NCI-H1436 (cell line): ENCODE measurements around the gene GDF11.

Experiments
- DNase-seq: peaks from one replicate; lab custom pipeline; 2025; lab: John Stamatoyannopoulos, UW

The GDF11 gene

DNA sequence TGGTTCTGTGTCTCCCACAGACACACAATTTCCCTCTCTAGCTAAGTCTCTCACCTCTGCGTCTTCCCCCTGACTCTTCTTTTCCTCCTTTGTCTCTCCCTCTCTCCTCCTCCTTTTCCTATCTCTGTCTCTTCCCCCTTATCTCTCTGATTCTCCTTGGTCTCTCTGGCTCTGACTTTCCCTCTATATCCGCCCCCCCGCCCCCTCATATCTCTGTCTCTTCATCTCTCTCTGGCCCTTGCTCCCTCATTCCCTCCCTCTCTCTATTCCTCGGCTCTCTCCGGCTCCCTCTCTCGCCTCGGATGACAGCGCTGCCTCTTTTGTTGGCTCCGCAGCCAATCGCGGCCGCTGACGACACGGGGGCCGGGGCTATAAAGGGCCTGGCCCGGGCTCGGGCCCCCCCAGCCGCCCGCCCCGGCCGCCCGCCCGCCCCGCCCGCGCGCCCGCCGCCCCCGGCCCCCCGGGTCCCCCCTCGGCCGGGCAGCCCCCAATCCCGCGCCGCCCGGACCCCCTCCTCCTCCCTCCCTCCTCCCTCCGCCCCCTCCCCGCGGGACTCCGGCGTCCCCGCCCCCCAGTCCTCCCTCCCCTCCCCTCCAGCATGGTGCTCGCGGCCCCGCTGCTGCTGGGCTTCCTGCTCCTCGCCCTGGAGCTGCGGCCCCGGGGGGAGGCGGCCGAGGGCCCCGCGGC, at the start of gene GDF11:
GDF11 (plus strand) TSS at position 404 of the 687 bp plus-strand sequence; CDS start at position 599, 195 bp downstream.
- DNase-seq: peak; percentile 83

GRCh38 chr12:55693323-55694187, 49.4 kb upstream of the GDF11 start:
- no peak for DNase-seq

GRCh38 chr12:55694188-55694515, 48.8 kb upstream of the GDF11 start:
- DNase-seq: no peak

GRCh38 chr12:55694651-55695050, 48.3 kb upstream of the GDF11 start:
- no peak for DNase-seq

DNA sequence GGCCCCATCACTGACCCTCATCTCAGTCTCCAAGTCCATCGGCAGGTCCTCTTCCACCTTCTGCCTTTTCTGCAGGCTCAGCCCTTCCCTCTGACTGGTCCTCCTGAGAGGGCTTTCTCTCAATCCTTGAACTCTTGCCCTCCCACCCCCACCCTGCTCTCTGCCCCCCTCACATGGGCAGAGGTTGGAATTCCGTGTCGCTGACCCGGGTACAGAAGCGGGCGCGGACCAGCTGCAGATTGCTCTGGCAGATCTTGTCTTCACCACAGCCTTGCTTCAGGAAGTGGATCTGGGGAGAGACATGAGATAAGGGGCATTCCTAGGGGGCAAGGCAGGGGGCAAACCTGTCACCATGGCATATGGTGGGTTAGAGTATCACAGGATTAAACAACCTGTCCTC, 47.6 kb upstream of the GDF11 start:
- DNase-seq: no peak

GRCh38 chr12:55696141-55696540, 46.8 kb upstream of the GDF11 start:
- no peak for DNase-seq

DNA sequence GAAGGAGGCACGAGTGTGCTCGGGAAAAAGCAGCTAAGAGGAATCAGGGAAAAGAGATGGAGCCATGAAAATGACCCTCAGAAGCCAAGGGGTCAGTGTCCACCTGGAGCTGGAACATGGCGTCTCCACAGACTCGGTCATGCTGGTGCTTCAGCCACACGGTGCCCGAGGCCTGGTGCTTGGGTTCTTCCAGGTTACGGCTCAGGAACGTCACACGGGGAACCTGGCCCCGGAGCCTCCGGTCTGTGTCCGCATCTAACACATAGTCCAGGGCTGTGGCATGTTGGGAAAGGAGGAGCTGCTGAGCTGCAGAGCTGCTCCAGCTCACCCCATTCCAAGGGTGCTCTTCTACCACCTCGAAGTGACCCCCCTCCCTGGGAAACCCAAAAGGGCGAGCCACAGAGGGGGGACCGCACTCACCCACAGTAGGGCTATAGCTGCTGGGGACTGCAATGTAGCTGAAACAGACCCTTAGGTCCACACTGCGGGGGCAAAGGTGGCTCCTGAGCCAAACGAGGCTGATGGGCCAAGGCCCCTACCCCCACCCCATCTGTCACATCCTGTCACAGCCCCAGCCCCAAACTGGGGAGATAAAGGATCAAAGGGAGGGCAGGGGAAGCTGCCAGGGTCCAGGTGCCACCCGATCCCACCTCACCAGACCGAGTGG, 46.0 kb upstream of the GDF11 start:
- DNase-seq: no peak

- DNase-seq: no peak
These were observed 45.2 kb upstream of the GDF11 start for GRCh38 chr12:55697686-55698085.

GRCh38 chr12:55698241-55698955, 44.5 kb upstream of the GDF11 start:
- DNase-seq: no peak

GRCh38 chr12:55698965-55699364, 44.0 kb upstream of the GDF11 start:
- DNase-seq: no peak

- DNase-seq: no peak
These were observed 43.4 kb upstream of the GDF11 start for GRCh38 chr12:55699471-55700055.

DNA sequence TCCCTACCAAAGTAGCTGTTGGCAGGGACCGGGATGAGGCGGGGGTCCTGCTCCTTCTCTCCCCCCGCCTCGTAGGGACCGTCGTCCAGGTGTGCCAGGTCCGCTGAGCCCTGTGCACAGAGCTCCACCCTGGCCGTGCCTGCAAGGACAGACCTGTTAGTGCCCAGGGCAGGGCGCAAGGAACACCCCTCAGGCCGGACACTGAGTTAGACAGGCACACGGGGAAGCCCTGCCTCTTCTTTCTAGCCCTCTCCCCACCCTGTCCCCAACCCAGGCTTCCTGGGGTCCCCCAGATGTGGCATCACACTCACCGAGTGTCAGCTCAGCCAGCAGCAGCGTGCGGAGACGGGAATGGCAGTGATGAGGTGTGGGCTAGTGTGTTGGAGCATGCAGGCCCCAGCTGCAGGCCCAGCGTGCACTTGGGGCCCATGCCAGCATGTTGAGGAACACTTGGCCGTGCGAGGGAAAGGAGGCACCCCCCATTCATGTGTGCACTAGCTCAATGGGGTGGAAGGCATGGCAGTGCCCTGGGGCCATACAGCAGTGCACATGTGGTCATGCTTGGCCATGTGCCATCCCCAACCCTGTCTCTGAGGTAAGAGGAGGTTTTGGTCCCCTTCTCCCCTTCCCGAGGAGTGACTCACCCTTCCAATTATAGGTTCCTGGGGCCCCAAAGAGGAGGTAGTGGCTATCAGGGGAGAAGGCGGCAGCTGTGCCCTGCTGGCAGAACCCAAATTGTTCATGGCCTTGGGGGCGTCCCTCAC, 42.5 kb upstream of the GDF11 start:
- DNase-seq: no peak

DNA sequence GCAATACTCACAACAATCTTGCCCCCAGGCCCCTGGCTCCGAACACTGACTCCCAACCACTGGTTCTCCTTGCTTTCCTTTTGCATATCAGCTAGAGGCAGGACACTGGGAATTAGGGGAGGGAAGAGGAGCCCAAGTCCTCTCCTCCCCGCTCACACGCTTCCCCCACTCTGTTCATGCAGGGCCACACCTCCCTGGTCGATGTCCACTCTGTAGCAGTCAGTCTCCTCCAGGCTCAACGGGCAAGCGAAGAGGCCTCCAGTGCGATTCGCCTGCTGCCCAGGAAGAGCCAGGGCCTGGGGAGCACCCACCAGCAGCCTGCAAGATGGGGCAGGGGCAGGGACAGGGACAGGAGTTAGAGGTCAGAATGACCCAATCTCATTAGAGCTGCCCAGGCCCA, 40.1 kb upstream of the GDF11 start:
- no peak for DNase-seq

DNA sequence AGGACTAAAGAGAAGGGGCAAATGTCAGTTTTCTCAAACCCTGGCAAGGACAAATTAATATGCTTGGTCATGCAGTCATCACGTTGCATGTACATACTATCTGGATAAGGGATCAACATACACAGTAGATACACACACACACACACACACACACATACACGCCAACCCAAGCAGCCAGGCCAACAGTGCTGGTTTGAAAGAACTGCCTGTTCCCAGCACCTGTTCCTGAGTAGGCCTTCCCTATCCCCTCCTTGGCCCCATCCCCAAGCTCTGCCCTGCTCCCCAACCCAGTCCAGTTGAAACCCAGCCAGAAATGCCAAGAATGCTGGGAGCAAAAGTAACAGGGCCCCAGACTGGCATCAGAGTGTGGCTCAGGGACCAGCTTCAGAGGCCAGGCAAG, 39.6 kb upstream of the GDF11 start:
- DNase-seq: no peak

DNA sequence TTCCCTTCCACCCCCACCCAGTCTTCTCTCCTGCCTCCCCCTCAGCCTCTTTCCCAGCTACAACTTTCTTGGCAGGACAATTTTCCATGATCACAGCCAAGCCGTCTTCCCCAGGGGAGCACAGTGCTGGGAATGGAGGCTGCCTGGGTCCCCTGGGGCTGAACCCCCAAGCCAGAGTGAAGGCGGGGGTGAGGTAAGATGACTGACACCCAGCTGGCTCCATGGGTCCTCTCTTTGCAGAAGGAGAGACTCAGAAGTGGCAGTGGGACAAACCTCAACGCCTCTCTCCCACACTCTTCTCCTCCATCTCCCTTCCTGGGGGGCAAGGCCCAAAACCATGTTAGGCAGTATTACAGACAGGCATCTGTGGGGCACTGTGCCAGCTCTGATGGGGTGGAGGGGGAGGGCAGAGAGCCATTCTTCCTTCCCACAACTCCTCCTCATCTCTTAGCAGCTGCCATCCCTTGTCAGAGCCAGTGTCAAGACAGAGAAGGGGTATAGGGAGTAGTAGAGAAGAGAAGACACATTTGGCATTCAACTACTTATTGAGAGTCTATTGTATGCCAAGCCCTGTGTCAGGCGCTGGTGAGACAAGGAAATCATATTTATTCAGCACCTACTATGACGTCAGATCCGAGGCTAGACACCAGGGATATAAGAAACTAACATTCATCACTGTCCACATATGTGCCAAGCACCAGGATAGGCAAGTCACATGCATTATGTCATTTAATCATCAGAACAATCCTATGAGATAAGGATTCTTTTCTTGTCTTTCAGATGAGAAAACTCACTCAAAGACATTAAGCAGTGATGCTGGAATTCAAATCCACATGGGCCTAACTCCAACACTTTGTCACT, 38.8 kb upstream of the GDF11 start:
- no peak for DNase-seq

- no peak for DNase-seq
These were observed 37.9 kb upstream of the GDF11 start for GRCh38 chr12:55704824-55705718.

DNA sequence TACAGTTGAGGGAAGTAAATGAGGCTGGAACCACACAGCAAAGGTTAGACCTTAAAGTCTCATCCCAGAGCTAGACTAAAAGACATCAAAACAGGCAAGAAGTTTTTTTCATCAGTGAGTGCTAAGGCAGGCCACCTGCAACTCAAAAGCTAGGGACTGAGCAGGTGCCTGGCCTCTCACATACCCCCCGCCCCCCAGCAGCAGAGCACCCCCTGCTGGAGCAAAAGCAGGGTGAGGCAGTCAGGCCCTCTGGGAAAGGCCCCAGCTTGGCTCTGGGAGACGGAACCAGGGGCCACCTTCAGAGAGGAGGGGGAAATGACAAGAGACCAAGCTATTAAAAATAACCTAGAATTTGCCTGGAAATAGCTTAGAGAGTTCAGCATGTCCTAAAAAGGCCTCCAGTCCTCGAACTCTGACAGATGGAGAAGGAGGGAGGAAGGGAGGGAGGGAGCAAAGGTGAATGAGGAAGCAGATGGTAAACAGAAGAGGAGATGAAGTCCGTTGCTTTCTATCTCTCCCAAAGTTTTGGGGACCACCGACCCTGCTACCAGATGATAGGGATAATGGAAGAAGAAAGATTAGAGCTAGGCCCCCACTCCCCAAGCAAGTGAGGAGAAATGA, 37.0 kb upstream of the GDF11 start:
- DNase-seq: no peak

- DNase-seq: no peak
These were observed 36.2 kb upstream of the GDF11 start for GRCh38 chr12:55706568-55707218.
